AG09309 (cell line): Measurements from ENCODE around the gene FCER1G.

Experiments
- DNase-seq: peaks from one replicate; pipeline ENCODE4 v3.0.0-alpha.2; 2010; ENCODE audit warnings: low read depth
- H3K4me3 ChIP-seq: 2 replicates; pipeline ENCODE4 v1.5.1; 2011; ENCODE audit warnings: mild to moderate bottlenecking, low read depth, low read length, moderate library complexity; ENCODE audit not compliant: control insufficient read depth
- TF ChIP-seq, protein P1 (sequence below): IDR thresholded peaks from 2 replicates; pipeline ENCODE4 v1.5.1; 2011; ENCODE audit warnings: mild to moderate bottlenecking, low read depth, low read length, inconsistent platforms; ENCODE audit not compliant: insufficient read depth, control insufficient read depth; ENCODE audit errors: missing control alignments

The FCER1G gene

DNA sequence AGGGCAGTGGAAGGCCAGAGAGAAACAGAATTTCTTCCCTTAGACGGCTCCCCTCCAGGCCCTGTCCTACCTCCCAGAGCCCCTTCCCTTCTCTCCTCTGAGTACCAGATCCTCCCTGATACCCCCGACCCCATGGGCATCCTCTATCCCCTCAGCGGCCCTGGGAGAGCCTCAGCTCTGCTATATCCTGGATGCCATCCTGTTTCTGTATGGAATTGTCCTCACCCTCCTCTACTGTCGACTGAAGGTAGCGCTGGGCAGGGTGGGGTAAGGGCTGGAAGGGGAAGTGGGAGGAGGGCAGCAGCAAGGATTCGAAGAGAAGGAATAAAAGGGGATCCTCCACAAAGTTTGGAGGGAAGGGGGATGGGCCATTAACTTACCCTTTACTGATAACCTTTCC is 2.7 kb downstream of the FCER1G start:
- TF ChIP-seq, protein P1, sequence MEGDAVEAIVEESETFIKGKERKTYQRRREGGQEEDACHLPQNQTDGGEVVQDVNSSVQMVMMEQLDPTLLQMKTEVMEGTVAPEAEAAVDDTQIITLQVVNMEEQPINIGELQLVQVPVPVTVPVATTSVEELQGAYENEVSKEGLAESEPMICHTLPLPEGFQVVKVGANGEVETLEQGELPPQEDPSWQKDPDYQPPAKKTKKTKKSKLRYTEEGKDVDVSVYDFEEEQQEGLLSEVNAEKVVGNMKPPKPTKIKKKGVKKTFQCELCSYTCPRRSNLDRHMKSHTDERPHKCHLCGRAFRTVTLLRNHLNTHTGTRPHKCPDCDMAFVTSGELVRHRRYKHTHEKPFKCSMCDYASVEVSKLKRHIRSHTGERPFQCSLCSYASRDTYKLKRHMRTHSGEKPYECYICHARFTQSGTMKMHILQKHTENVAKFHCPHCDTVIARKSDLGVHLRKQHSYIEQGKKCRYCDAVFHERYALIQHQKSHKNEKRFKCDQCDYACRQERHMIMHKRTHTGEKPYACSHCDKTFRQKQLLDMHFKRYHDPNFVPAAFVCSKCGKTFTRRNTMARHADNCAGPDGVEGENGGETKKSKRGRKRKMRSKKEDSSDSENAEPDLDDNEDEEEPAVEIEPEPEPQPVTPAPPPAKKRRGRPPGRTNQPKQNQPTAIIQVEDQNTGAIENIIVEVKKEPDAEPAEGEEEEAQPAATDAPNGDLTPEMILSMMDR: no peak
- H3K4me3 ChIP-seq: no peak overlapping the region
- no peak for DNase-seq

DNA sequence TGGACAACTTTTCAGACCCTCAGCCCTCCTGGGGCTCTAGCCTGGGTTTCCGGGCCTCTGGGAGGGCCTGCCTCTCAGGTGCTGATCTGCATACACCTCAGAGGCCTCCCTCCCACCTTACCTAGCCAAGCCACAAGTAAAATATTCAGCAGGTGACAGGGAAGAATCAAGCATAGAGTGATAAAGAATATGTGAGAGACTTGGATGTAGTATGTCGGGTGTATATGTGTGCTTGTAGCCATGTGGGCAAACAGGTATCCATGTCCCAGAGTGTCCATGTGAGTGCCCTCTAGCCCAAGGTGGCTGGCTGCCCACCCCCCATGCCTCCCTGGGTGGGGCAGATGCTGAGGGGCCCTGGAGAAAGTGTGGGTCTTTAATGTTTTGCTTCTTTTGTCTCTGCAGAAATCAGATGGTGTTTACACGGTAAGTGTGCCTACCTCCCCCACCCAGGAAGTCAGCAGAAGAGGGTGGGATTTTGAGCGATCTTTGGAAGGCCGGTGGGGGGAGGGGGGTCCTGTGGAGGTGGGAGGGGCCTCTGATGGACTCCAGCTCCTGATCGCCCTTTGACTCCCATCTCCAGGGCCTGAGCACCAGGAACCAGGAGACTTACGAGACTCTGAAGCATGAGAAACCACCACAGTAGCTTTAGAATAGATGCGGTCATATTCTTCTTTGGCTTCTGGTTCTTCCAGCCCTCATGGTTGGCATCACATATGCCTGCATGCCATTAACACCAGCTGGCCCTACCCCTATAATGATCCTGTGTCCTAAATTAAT is 3.4 kb downstream of the FCER1G start:
- DNase-seq: no peak
- TF ChIP-seq, protein P1: no peak
- no peak overlapping the region for H3K4me3 ChIP-seq

DNA sequence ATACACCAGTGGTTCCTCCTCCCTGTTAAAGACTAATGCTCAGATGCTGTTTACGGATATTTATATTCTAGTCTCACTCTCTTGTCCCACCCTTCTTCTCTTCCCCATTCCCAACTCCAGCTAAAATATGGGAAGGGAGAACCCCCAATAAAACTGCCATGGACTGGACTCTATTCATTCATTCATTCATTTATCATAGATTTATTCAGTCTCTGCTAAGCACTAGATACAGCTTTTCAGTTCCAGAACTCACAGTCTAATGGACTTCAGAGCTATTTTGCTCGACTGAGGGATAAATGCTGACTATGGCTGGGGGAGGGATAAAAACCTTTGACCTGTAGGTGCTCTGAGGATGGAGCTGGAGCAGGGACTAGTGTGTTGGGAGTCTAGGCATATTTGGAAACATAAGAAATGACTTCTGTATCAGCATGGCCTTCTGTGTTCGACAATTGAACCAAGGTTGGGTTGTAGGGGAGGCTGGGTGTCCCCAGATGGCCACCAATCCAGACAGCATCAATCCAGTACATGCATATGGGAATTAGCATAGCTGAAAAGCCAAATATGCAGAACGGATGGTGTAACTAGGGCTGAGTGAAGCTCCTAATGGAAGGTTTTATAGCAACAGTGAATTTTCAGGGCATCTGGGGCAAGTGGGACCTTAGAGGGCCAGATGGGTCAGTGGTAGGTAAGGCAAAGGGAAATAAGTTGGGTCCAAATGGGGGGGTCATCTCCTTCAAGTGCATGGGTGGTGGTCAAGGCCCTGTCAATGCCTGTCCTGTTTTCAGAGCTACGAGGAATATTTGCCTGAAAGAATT is 4.2 kb downstream of the FCER1G start:
- TF ChIP-seq, protein P1: no peak
- DNase-seq: no peak
- H3K4me3 ChIP-seq: no peak overlapping the region

DNA sequence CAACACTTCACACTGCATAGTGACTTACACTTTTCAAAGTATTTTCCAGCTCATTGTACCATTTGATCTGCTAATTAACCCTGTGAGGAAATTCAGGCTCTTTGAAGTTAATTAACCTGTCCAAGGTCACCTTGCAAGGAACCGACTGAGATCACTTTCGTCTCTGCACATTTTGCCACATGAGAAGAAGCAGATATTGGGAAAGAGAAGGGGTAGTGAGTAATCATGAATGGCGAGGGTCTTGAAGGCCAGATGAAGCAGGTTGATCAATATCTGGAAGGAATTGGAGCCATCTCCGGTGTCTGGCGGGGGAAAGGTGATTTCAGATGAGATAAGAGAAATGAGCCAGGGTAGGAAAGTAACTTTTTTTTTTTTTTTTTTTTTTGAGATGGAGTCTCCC is 4.9 kb downstream of the FCER1G start:
- TF ChIP-seq, protein P1: no peak
- no peak overlapping the region for H3K4me3 ChIP-seq
- DNase-seq: no peak

DNA sequence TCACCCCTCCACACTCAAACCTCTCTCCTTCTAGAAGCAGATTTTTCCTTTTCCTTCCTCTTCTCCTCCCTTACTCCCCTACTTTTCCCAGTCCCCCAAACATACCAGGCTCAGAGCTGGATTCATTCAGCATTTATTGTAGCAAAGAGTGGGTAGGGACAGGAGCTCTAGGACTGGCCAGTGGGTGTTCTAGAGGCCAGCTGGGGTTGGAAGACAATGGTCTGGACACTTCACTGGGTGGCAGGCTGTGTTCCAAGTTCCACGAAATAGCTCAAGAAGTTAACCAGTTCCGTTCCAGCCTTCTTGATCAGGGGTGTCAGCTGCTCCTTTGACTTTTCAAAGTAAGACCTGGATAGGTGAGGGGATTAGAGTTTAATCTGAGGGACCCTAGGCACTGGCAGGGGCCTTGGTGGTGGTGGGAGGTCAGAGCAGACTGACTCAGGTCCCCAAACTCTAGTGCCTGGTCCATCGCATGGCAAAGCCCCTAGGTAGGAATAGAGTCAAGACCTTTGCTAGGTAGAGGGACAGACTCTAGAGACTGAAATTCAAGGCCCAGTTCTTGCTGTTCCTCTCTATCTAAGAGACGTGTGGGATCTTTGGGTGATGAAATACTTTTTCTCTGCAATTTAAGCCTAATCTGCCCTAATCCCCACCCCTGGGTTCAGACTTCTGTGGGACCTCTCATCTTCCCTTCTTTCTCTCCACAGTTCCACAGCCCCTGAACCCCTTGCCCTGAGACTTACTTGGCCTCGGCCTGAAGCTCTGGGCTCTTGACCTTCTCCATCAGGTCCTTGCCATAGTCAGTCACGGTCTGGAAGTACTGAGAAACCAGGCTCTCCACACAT is 7.3 kb downstream of the FCER1G start:
- DNase-seq: no peak
- no peak overlapping the region for H3K4me3 ChIP-seq
- TF ChIP-seq, protein P1: no peak
